ENCODE measurements around the gene TMEM108. TPM values are rescaled to one million over a fixed set of nuclear protein-coding genes. Genes with fewer than 3 reads are reported as not detected.

Gene TMEM108
- total RNA-seq, 2 experiments from 2014 or later = not detected

DNA sequence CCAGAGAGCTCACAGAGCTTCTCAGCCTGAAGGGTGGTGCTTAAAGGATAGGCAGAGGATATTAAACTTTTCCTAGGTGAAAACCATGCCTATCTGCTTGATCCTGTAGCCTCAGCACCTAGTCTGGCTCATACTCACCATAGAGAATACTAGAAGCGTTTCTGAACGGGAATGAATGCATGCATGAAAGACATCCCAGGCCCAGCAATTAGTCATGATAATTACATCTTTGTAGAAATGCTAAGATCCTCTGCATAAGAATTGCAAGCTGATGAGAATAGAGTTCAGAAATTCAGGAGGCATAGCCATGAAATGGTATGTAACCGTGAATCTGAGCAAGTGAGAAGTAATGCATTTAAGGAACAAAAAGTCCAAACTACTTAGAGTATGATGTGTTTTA, 5.9 kb upstream of the TMEM108 start:
- no peaks in the 10 kb centered on the region for H3K4me1 Mint-ChIP-seq
- ChIA-PET POLR2A (no interaction called here), CTCF (interaction anchor here (1.9 kb wide), 1 partner anchor 9 kb away, joined by 6 read pairs; no protein-coding TSS in a partner anchor)
- no peak overlapping the region for H3K4me3 Mint-ChIP-seq
- H3K36me3 Mint-ChIP-seq (ENCODE audit: low read depth) = no peaks in the 10 kb centered on the region
- intact Hi-C loops (cut with DNase I, micrococcal nuclease) = loop anchor here in 1 of 2 experiments (10.0 kb wide), 1 partner anchor 298 kb away; no protein-coding TSS in a partner anchor
- no peak for ATAC-seq
- H3K27ac Mint-ChIP-seq = no peak overlapping the region
- no peak for DNase-seq
- peaks cover 29% of the 10 kb centered on the region for H3K27me3 Mint-ChIP-seq
- no peaks in the 10 kb centered on the region for H3K9me3 Mint-ChIP-seq (ENCODE audit: low read depth)

DNA sequence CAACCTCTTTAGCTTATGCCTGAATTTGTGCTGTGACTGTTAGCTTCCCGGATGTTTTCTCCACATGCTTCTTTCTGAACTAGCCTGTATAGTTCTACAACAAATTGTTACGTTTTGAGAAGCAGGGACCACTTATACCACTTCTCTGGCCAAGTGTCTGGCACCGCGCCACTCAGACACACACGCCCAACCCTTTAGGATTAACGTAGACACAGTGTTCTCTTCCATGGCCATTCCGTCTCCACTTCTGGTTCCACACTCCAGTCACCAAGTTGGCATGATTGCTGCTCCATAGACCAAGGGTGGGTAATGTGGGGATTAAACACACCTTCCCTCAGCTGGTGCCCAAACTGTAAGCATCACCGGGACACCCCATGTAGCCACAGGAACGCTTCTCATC, 755 bp upstream of the TMEM108 start:
- ATAC-seq (no peak), DNase-seq (no peak)
- Mint-ChIP-seq H3K27ac (no peak overlapping the region), H3K4me3 (peak overlapping the region; percentile 29), H3K27me3 (peaks cover 48% of the 10 kb centered on the region), H3K4me1 (no peaks in the 10 kb centered on the region), H3K36me3 (ENCODE audit: low read depth) (no peaks in the 10 kb centered on the region), H3K9me3 (ENCODE audit: low read depth) (no peaks in the 10 kb centered on the region)
- intact Hi-C loops (cut with DNase I, micrococcal nuclease) = loop anchor here (5.0 to 10.0 kb wide), 2 partner anchors 303 to 310 kb away; no protein-coding TSS in a partner anchor
- ChIA-PET CTCF (no interaction called here), POLR2A (no interaction called here)

GRCh38 chr3:133038731-133039375, 662 bp downstream of the TMEM108 start:
- intact Hi-C loops (cut with DNase I, micrococcal nuclease) = loop anchor here (5.0 to 10.0 kb wide), 2 partner anchors 304 to 312 kb away; no protein-coding TSS in a partner anchor
- no peaks in the 10 kb centered on the region for H3K4me1 Mint-ChIP-seq
- DNase-seq (peak; percentile 5), ATAC-seq (no peak)
- ChIA-PET POLR2A (no interaction called here), CTCF (no interaction called here)
- H3K9me3 Mint-ChIP-seq (ENCODE audit: low read depth) = no peaks in the 10 kb centered on the region
- H3K27ac Mint-ChIP-seq = no peak overlapping the region
- peaks cover 49% of the 10 kb centered on the region for H3K27me3 Mint-ChIP-seq
- no peaks in the 10 kb centered on the region for H3K36me3 Mint-ChIP-seq (ENCODE audit: low read depth)
- peak overlapping the region; percentile 28 for H3K4me3 Mint-ChIP-seq

DNA sequence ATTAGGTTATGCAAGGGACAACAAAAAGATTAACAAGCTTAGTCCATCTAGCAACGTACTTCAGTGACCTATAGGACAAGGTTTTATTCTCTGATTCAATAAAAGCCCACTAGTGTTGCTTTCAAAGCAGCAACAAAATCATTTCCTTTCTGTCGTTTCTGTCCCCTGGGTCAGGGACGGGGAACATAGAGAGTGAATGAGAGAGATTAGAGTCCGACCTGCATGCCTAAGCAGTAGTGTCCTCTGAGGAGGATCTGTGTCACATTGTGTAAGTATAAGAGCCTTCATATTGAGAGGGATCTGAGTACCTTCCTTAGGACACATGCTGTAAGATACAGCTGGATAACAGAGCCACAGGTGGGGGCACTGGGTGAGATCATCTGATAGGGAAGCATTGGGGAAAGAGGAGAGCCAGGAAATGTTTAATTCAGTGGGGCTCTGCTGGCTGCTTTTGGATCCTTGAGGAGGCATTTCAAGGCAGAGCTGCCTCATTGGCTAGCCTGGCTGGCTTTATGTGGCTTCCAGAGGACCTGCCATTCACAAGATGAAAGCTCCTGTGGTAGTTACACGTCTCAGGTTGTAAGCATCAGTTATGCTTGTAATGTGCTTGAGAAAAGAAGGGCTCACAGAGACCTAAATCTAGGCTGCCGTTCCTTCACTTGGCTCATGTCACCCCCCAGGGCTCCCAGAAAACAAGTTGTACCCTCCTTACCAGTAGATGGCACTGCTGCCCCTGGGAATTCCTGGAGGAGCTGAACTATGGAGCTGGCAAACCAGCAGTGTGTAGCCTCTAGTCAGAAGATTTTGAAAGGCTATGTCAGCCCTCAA, 2.7 kb downstream of the TMEM108 start:
- H3K4me1 Mint-ChIP-seq = no peaks in the 10 kb centered on the region
- ATAC-seq = peak; percentile 55

GRCh38 chr3:133041524-133041829, 3.3 kb downstream of the TMEM108 start:
- ChIA-PET CTCF (interaction anchor here (0.9 to 1.6 kb wide), 3 partner anchors 9 to 844 kb away, joined by 3 to 9 read pairs (median 6); no protein-coding TSS in a partner anchor), POLR2A (interaction anchor here (0.6 kb wide), 1 partner anchor 382 kb away, joined by 3 read pairs; no protein-coding TSS in a partner anchor)
- H3K27me3 Mint-ChIP-seq = peaks cover 39% of the 10 kb centered on the region
- no peaks in the 10 kb centered on the region for H3K9me3 Mint-ChIP-seq (ENCODE audit: low read depth)
- ATAC-seq (no peak), DNase-seq (no peak)
- H3K27ac Mint-ChIP-seq = no peak overlapping the region
- H3K36me3 Mint-ChIP-seq (ENCODE audit: low read depth) = no peaks in the 10 kb centered on the region
- no peaks in the 10 kb centered on the region for H3K4me1 Mint-ChIP-seq
- H3K4me3 Mint-ChIP-seq = no peak overlapping the region
- intact Hi-C loops (cut with DNase I, micrococcal nuclease) = loop anchor here (1.0 to 5.0 kb wide), 4 partner anchors 335 to 382 kb away; no protein-coding TSS in a partner anchor

More for the DNA sequence above, 2.7 kb downstream of the TMEM108 start:
- Mint-ChIP-seq H3K36me3 (ENCODE audit: low read depth) (no peaks in the 10 kb centered on the region), H3K9me3 (ENCODE audit: low read depth) (no peaks in the 10 kb centered on the region), H3K27ac (no peak overlapping the region), H3K27me3 (peaks cover 41% of the 10 kb centered on the region), H3K4me3 (no peak overlapping the region)
- DNase-seq = peak; percentile 67
- ChIA-PET POLR2A (interaction anchor here (0.6 kb wide), 1 partner anchor 383 kb away, joined by 3 read pairs; no protein-coding TSS in a partner anchor), CTCF (interaction anchor here (0.5 to 1.6 kb wide), 6 partner anchors 9 to 845 kb away, joined by 3 to 9 read pairs (median 3); no protein-coding TSS in a partner anchor)
- intact Hi-C loops (cut with DNase I, micrococcal nuclease) = loop anchor here (1.0 to 5.0 kb wide), 4 partner anchors 336 to 382 kb away; no protein-coding TSS in a partner anchor

DNA sequence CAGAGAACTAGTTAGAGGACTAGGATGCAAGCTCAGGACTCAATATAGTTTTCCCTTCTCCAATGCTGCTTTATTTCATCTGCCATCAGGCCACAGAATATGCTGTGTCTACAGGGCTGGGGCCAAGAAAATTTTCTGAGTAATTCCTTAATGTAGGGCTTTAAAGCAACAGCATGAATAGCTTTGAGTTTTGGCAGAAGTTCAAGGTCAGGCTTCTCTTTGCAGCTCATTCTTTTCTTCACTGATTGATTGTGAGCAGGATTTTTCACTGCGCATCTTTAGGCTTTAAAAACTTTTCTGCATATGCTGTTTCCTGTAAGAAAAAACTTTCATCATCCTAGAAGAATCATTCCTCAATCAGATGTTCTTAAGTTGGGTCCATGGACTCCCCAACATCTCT, 4.6 kb downstream of the TMEM108 start:
- Mint-ChIP-seq H3K9me3 (ENCODE audit: low read depth) (no peaks in the 10 kb centered on the region), H3K27ac (no peak overlapping the region), H3K27me3 (peaks cover 30% of the 10 kb centered on the region), H3K36me3 (ENCODE audit: low read depth) (no peaks in the 10 kb centered on the region), H3K4me3 (no peak overlapping the region), H3K4me1 (no peaks in the 10 kb centered on the region)
- no peak for ATAC-seq
- CTCF ChIA-PET = no interaction called here
- intact Hi-C loops (cut with DNase I, micrococcal nuclease) = loop anchor here in 1 of 2 experiments (5.0 kb wide), 1 partner anchor 340 kb away; no protein-coding TSS in a partner anchor
- no peak for DNase-seq
- POLR2A ChIA-PET = no interaction called here

GRCh38 chr3:133047980-133048379, 9.8 kb downstream of the TMEM108 start:
- no peaks in the 10 kb centered on the region for H3K36me3 Mint-ChIP-seq (ENCODE audit: low read depth)
- CTCF ChIA-PET = interaction anchor here (1.0 kb wide), 1 partner anchor 10 kb away, joined by 3 read pairs; no protein-coding TSS in a partner anchor
- H3K4me3 Mint-ChIP-seq = no peak overlapping the region
- no peak for DNase-seq
- no peaks in the 10 kb centered on the region for H3K9me3 Mint-ChIP-seq (ENCODE audit: low read depth)
- H3K4me1 Mint-ChIP-seq = no peaks in the 10 kb centered on the region
- intact Hi-C loops (cut with DNase I, micrococcal nuclease) = no loop called here
- POLR2A ChIA-PET = no interaction called here
- H3K27ac Mint-ChIP-seq = no peak overlapping the region
- peaks cover 9% of the 10 kb centered on the region for H3K27me3 Mint-ChIP-seq
- no peak for ATAC-seq

- Mint-ChIP-seq H3K36me3 (ENCODE audit: low read depth) (no peaks in the 10 kb centered on the region), H3K27ac (no peak overlapping the region), H3K27me3 (peaks cover 8% of the 10 kb centered on the region), H3K4me1 (no peaks in the 10 kb centered on the region), H3K4me3 (no peak overlapping the region), H3K9me3 (ENCODE audit: low read depth) (no peaks in the 10 kb centered on the region)
- no peak for DNase-seq
- intact Hi-C loops (cut with DNase I, micrococcal nuclease) = no loop called here
- ATAC-seq = no peak
- CTCF ChIA-PET = no interaction called here
- POLR2A ChIA-PET = no interaction called here
Observed at GRCh38 chr3:133049491-133049890, 11.3 kb downstream of the TMEM108 start.

- Mint-ChIP-seq H3K36me3 (ENCODE audit: low read depth) (no peaks in the 10 kb centered on the region), H3K27ac (no peak overlapping the region), H3K9me3 (ENCODE audit: low read depth) (no peaks in the 10 kb centered on the region), H3K4me1 (no peaks in the 10 kb centered on the region), H3K27me3 (peaks cover 8% of the 10 kb centered on the region), H3K4me3 (no peak overlapping the region)
- CTCF ChIA-PET = no interaction called here
- no peak for ATAC-seq
- no peak for DNase-seq
- POLR2A ChIA-PET = no interaction called here
- intact Hi-C loops (cut with DNase I, micrococcal nuclease) = no loop called here
Observed at GRCh38 chr3:133050891-133051290, 12.7 kb downstream of the TMEM108 start.

DNA sequence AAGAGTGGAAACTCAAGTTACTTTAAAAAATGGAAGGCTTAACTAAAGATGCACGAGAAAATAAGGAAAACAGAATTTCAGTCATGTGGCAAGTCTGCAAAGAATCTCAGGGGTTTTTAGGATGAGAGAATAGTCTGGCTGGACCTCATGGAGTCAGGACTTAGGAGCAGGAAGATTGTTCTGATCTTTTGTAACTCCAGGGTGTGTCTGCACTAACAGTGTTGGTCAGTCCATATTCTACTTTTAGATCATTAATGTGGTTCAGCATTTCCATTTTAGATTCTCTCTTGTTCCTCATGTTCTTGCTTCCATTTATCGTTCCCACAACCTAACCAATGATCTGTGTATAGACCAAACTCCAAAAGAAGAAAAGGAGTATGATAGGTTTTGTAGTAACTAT, 15.3 kb downstream of the TMEM108 start:
- ChIA-PET POLR2A (no interaction called here), CTCF (no interaction called here)
- ATAC-seq (no peak), DNase-seq (no peak)
- Mint-ChIP-seq H3K36me3 (ENCODE audit: low read depth) (no peaks in the 10 kb centered on the region), H3K27ac (no peak overlapping the region), H3K4me3 (no peak overlapping the region), H3K27me3 (peaks cover 8% of the 10 kb centered on the region), H3K4me1 (no peaks in the 10 kb centered on the region), H3K9me3 (ENCODE audit: low read depth) (no peaks in the 10 kb centered on the region)
- intact Hi-C loops (cut with DNase I, micrococcal nuclease) = no loop called here

DNA sequence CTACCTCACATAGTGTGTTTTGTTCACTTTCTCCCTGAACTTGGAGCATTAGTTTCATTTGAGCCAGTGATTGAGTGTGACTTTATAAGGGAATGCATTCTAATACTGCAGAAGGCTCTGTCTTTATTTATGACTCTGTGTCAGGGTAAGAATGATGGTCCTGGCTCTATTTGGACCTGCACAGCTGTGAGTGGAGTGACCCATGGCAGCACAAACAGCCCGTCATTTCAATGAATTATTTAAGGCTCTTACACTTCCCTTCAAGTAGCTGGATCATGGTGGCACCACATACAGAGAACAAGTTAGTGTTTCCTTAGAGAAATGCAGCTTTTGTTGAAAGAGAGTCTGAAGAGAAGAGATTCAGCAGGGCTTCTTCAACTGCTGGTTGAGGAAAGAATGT, 16.4 kb downstream of the TMEM108 start:
- Mint-ChIP-seq H3K4me1 (no peaks in the 10 kb centered on the region), H3K9me3 (ENCODE audit: low read depth) (no peaks in the 10 kb centered on the region), H3K4me3 (no peak overlapping the region), H3K36me3 (ENCODE audit: low read depth) (no peaks in the 10 kb centered on the region), H3K27me3 (peaks cover 8% of the 10 kb centered on the region), H3K27ac (no peak overlapping the region)
- no peak for DNase-seq
- ChIA-PET POLR2A (no interaction called here), CTCF (no interaction called here)
- intact Hi-C loops (cut with DNase I, micrococcal nuclease) = no loop called here
- no peak for ATAC-seq

DNA sequence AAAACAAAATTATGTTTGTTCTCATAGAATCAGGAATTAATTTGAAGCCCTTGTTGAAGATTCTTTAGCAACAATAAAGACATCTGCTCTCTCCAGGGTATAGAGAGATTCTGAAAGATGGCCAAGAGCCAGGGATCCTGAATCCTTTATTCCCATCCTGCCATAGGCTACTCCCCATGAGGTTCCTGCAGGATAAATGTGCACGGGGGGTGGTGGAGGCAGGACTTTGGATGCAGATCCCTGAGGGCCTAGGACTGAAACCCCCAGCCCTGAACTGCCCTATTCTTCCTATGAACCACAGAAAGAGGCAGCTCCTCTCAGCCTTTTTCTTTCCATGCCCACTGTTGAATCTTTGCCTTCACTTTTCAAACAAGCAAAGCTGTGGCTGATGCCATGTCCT, 17.1 kb downstream of the TMEM108 start:
- Mint-ChIP-seq H3K27me3 (peaks cover 8% of the 10 kb centered on the region), H3K4me3 (no peak overlapping the region), H3K36me3 (ENCODE audit: low read depth) (no peaks in the 10 kb centered on the region), H3K9me3 (ENCODE audit: low read depth) (no peaks in the 10 kb centered on the region), H3K4me1 (no peaks in the 10 kb centered on the region), H3K27ac (no peak overlapping the region)
- CTCF ChIA-PET = no interaction called here
- no peak for ATAC-seq
- no peak for DNase-seq
- intact Hi-C loops (cut with DNase I, micrococcal nuclease) = no loop called here
- POLR2A ChIA-PET = no interaction called here
